Kidney (tissue), 14 donors: ENCODE measurements around the gene ADARB2. TPM values are rescaled to one million over a fixed set of nuclear protein-coding genes. Genes with fewer than 3 reads are reported as not detected.
"Not testable (repeated sequence)": the region's sequence is repeated elsewhere in the genome, so short reads cannot be mapped to it uniquely, and the experiment has no call there.

Experiments
- DNase-seq, 5 donors: peaks; one replicate each; pipeline ENCODE4 v3.0.0-alpha.2; 2013 to 2020
- FAIRE-seq: peaks from 2 replicates; lab custom pipeline; 2012; peaks lifted over from hg19 to GRCh38; lab: Jason Lieb, UNC
- H3K27ac ChIP-seq, 2 donors: one replicate each; pipeline ENCODE4 v1.7.0; 2013; ENCODE audit warnings: low read depth in 2 of 2, low read length in 2 of 2, inconsistent platforms in 1 of 2
- H3K27me3 ChIP-seq: one replicate; pipeline ENCODE4 v1.7.1; 2013; ENCODE audit warnings: low read length, inconsistent platforms; ENCODE audit not compliant: control insufficient read depth, insufficient read depth
- H3K36me3 ChIP-seq, 3 donors: one replicate each; pipeline versions ENCODE4 v1.7.0 to v1.7.1; 2013; ENCODE audit warnings: low read length in 3 of 3, control low read depth in 1 of 3, inconsistent platforms in 1 of 3; ENCODE audit not compliant: insufficient read depth in 3 of 3, control insufficient read depth in 2 of 3
- H3K4me1 ChIP-seq, 3 donors: one replicate each; pipeline versions ENCODE4 v1.7.0 to v1.7.1; 2013; ENCODE audit warnings: low read length in 3 of 3, inconsistent platforms in 1 of 3, low read depth in 1 of 3; ENCODE audit not compliant: control insufficient read depth in 2 of 3, insufficient read depth in 2 of 3
- H3K4me3 ChIP-seq, 3 donors: one replicate each; pipeline versions ENCODE4 v1.7.0 to v1.8.1; 2013; ENCODE audit warnings: low read length in 3 of 3, control low read depth in 1 of 3, inconsistent platforms in 1 of 3
- H3K9ac ChIP-seq, 3 donors: one replicate each; pipeline versions ENCODE4 v1.7.0 to v1.7.1; 2013; ENCODE audit warnings: low read length in 3 of 3, control low read depth in 1 of 3, inconsistent platforms in 1 of 3
- H3K9me3 ChIP-seq, 3 donors: one replicate each; pipeline versions ENCODE4 v1.7.0 to v1.7.1; 2013; ENCODE audit warnings: low read length in 3 of 3, control low read depth in 1 of 3, inconsistent platforms in 1 of 3; ENCODE audit not compliant: control insufficient read depth in 2 of 3, insufficient read depth in 1 of 3
- CTCF ChIP-seq: IDR thresholded peaks from 3 replicates; pipeline ENCODE4 v1.5.1; 2012; ENCODE audit warnings: mild to moderate bottlenecking, moderate library complexity, borderline replicate concordance; ENCODE audit not compliant: insufficient read depth; ENCODE audit errors: extremely low read depth
- intact Hi-C: fragments of 100-400 bp; cut with DNase I; formaldehyde crosslinking; loops from one replicate; pipeline ENCODE4 v1.11.1; 2022
- polyA plus RNA-seq: library from polyadenylated mRNA; stranded (reverse); fragments of 350-450 nt; fragmentation: Illumina TruSeq; extraction: RNeasy Lipid Tissue Mini Kit (QIAGEN cat#74804); gene quantifications from one replicate; pipeline ENCODE4 v1.2.3, GENCODE V29; 2014; ENCODE audit warnings: low read depth, low replicate concordance; ENCODE audit not compliant: insufficient read depth
- total RNA-seq: library from RNA; stranded (reverse); fragmentation: NEBNext Ultra II Directional; extraction: Animal tissue kit (Norgen Biotek cat#: 25700); gene quantifications from one replicate; pipeline ENCODE4 v1.2.1, GENCODE V29; 2021
- donor health status: control.
- donor health status: control.
- donor health status: control.
- donor health status: control.
- donor health status: control.
- donor health status: DM: yes; HTN: yes; CAD: no.
- donor health status: Normal renal cell carcinoma (clear cell type).

The ADARB2 gene
- total and polyA plus RNA-seq, 2 donors from 2014 or later, result 1.0 to 1.3 TPM

- Histone ChIP-seq H3K36me3 (no peaks in the 10 kb centered on the region), H3K9me3 (no peaks in the 10 kb centered on the region), H3K27me3 (no peaks in the 10 kb centered on the region), H3K4me3 (no peak overlapping the region), H3K9ac (no peak overlapping the region), H3K4me1 (no peaks in the 10 kb centered on the region), H3K27ac (no peak overlapping the region)
- DNase-seq (peak in 1 of 5 donors; percentile 32), FAIRE-seq (no peak)
- no peak for TF ChIP-seq CTCF
- intact Hi-C loops, result no loop called here
Measured at GRCh38 chr10:1624240-1624639, 113.1 kb downstream of the ADARB2 start.

- TF ChIP-seq CTCF, result no peak
- FAIRE-seq, result no peak
- intact Hi-C loops, result no loop called here
Measured at GRCh38 chr10:1620803-1621202, 116.5 kb downstream of the ADARB2 start.

GRCh38 chr10:1617376-1618317, 119.7 kb downstream of the ADARB2 start:
- H3K4me1 ChIP-seq, H3K9me3 ChIP-seq, H3K27me3 ChIP-seq, H3K9ac ChIP-seq, intact Hi-C loops, H3K27ac ChIP-seq, H3K4me3 ChIP-seq, DNase-seq, FAIRE-seq, H3K36me3 ChIP-seq: not testable (repeated sequence)

More at GRCh38 chr10:1620803-1621202, 116.5 kb downstream of the ADARB2 start:
- Histone ChIP-seq H3K4me3 (no peak overlapping the region), H3K36me3 (no peaks in the 10 kb centered on the region), H3K4me1 (no peaks in the 10 kb centered on the region), H3K9me3 (no peaks in the 10 kb centered on the region), H3K27ac (no peak overlapping the region), H3K27me3 (no peaks in the 10 kb centered on the region), H3K9ac (no peak overlapping the region)
- no peak for DNase-seq

GRCh38 chr10:1616701-1617100, 120.6 kb downstream of the ADARB2 start:
- H3K9me3 ChIP-seq, H3K9ac ChIP-seq, H3K27me3 ChIP-seq, H3K36me3 ChIP-seq, intact Hi-C loops, H3K4me1 ChIP-seq, H3K27ac ChIP-seq, DNase-seq, H3K4me3 ChIP-seq, FAIRE-seq: not testable (repeated sequence)
